Measurements from ENCODE around the gene INHBB.

The INHBB gene

DNA sequence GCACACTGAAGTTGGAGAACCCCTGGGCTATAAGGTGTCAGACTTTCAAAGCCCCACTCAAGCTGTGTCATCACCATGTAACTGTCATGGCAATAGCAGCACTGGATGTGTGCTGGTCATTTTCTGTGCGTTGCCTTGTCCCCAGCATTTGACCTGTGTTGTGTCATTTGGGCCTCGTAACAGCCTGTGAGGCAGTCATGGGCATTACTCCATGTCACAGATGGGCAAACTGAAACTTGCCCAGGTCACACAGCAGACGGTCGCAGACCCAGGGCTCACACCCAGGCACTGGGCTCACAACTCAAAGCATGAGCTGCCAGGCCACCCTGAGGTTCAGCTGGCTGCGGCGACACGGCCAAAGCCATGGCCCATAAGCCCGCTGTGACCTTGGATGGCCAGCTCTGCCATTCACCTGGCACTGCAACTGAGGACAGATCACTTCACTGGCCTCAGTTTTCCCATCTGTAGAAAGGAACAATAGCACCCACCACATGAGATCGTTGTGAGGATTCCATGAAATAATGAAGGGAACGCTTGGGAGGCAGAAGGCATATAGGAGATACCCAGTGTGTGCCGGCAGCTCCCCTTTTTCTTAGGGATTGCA is 36.7 kb downstream of the INHBB start:
- ChIA-PET CTCF (interaction anchor here (0.6 kb wide), 1 partner anchor 70 kb away, joined by 3 read pairs; no protein-coding TSS in a partner anchor), POLR2A (no interaction called here)
- DNase-seq (ENCODE audit: low read depth, low spot score) = no peak
- TF ChIP-seq, protein P1, sequence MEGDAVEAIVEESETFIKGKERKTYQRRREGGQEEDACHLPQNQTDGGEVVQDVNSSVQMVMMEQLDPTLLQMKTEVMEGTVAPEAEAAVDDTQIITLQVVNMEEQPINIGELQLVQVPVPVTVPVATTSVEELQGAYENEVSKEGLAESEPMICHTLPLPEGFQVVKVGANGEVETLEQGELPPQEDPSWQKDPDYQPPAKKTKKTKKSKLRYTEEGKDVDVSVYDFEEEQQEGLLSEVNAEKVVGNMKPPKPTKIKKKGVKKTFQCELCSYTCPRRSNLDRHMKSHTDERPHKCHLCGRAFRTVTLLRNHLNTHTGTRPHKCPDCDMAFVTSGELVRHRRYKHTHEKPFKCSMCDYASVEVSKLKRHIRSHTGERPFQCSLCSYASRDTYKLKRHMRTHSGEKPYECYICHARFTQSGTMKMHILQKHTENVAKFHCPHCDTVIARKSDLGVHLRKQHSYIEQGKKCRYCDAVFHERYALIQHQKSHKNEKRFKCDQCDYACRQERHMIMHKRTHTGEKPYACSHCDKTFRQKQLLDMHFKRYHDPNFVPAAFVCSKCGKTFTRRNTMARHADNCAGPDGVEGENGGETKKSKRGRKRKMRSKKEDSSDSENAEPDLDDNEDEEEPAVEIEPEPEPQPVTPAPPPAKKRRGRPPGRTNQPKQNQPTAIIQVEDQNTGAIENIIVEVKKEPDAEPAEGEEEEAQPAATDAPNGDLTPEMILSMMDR (IDR thresholded peaks at IDR 0.05; ENCODE audit: insufficient read depth, low read length, missing control alignments) = no peak
- H3K4me3 ChIP-seq (ENCODE audit: low read depth, low read length) = no peak overlapping the region

DNA sequence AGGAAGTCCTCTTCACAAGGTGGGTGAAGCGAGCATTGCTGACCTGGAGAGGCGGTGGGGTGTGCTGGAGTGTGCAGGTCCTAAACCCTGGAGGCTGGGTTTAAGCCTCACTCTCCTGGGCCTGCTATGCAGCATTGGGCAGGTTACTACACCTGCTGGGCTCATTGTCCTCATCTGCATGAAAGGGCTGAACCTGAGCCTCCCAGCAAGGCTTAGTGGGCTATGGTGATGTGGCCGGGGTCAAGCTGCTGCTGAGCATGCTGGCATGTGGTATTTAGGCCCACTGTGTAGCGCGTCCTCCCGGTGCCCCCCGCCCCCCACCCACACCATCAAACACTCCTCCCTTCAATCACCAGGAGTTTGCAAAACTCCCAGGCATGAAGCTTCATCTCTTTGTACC is 37.3 kb downstream of the INHBB start:
- POLR2A ChIA-PET = no interaction called here
- no peak overlapping the region for H3K4me3 ChIP-seq (ENCODE audit: low read depth, low read length)
- DNase-seq (ENCODE audit: low read depth, low spot score) = no peak
- TF ChIP-seq, protein P1 (IDR thresholded peaks at IDR 0.05; ENCODE audit: insufficient read depth, low read length, missing control alignments) = no peak
- CTCF ChIA-PET = interaction anchor here (1.4 kb wide), 1 partner anchor 287 kb away, joined by 4 read pairs; no protein-coding TSS in a partner anchor

DNA sequence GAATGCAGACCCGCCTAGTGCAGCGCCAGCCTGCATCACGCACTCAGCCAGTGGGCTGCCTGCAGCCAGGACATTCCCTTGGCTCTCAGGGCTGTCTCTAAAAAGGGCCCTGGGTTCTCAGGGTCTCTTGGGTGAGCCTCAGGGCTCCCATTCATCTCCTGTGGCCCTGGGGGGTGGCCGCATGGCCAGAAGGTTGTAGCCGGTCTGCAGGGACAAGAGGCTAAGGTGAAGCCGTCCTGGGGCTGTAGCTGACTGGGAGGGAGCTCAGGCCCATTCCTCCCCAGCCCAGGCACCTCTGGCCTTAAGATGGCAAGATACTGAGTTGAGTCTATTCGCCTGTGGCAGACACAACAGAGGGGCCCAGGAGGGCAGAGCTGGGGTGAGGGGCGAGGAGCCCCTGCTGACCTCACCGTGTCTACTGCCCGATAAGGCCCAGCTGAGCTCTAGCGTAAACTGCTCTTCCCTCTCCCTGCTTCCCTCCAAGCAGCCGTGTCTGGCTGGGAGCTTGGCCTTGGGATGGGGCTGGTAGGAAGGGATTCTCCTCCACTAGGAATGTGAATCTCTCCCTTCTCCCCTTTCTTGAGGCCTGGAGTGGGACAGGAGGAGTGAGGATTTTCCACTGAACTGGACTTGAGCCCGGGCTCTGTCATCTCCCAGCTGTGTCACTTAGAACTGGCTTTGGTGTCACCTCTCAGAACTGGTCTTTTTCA is 37.9 kb downstream of the INHBB start:
- ChIA-PET CTCF (interaction anchor here (0.7 to 1.4 kb wide), 2 partner anchors 25 to 286 kb away, joined by 3 to 4 read pairs; no protein-coding TSS in a partner anchor), POLR2A (no interaction called here)
- TF ChIP-seq, protein P1 (IDR thresholded peaks at IDR 0.05; ENCODE audit: insufficient read depth, low read length, missing control alignments) = no peak

DNA sequence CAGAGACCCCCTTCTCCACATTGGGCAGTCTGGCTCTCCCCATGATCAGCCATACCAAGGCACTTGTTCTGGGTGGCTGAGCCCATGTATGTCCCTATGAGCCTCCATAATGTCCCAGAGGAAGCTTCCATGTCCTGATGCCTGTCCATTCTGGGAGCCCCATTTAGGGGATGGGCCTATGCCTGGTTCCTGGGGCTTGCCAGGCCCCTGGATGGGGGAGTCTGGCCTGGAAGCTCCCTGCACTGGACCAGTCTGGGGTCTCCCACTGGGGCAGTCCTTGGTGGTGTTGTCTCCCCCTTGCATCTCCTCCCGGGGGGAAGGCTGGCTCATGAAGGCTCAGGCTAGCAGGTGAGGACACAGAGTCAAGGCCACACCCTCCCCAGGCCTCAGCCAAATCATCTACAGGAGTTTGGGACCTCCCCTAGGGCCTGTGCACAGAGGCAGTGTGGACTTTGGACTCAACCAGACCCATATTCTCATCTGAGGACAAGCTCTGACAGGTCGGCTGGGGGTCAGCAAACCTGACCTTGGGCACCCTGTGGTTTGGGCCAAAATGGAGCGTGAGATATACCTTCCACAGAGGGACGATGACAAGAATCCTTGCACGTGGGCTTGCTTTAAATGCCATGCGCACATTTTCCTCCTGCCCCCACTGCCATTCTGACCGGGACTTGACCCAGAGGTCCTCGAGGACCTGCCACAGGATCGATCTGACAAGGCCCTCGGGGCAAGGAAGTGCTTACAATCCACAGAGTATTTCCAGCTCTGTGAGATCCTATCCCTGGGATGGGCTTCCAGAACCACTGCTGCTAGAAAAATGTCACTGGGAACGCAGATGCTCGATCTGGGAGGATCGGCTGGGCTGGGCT is 38.8 kb downstream of the INHBB start:
- ChIA-PET CTCF (interaction anchor here (0.7 to 1.4 kb wide), 2 partner anchors 24 to 285 kb away, joined by 3 to 4 read pairs; no protein-coding TSS in a partner anchor), POLR2A (no interaction called here)
- no peak for DNase-seq (ENCODE audit: low read depth, low spot score)
- no peak overlapping the region for H3K4me3 ChIP-seq (ENCODE audit: low read depth, low read length)
- TF ChIP-seq, protein P1 (IDR thresholded peaks at IDR 0.05; ENCODE audit: insufficient read depth, low read length, missing control alignments) = no peak

More for the DNA sequence above, 37.9 kb downstream of the INHBB start:
- DNase-seq (ENCODE audit: low read depth, low spot score) = no peak
- no peak overlapping the region for H3K4me3 ChIP-seq (ENCODE audit: low read depth, low read length)

DNA sequence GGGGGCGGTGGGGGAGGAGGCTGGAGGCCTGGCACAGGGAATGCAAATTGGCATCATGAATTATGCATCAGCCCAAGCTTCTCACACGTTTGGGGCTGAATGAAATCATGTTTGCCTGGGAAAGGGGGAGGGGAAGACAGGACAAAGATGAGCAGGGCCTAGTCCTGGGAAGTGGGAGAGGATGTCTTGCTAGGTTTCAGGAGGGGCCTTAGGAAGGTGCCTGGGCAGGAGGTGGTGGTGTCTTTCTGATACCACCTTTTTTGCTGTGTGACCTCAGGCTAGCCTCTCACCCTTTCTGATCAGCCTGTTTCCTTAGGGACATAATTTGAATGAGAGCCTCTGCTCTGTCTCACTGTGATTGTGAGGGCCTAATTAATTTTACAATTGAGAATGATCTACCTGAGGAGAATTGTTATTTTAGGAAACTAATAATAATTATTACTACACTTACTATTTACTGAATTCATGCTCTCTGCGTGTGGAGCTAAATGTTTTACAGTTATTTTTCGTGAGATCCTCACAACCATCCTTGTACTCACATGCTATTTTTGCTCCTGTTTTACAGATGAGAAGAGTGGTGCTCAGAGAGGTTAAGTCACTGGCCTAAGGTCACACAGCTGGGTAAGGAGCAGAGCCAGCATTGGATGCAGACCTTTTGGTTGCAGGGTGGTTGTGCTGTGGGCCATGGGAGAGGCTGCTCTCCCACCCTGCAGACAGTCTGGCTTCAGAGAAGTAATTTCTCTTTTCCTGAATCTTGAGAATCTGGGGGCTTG is 39.6 kb downstream of the INHBB start:
- CTCF ChIA-PET = interaction anchor here (1.0 kb wide), 1 partner anchor 43 kb away, joined by 3 read pairs; no protein-coding TSS in a partner anchor
- DNase-seq (ENCODE audit: low read depth, low spot score) = no peak
- no peak overlapping the region for H3K4me3 ChIP-seq (ENCODE audit: low read depth, low read length)
- TF ChIP-seq, protein P1 (IDR thresholded peaks at IDR 0.05; ENCODE audit: insufficient read depth, low read length, missing control alignments) = no peak
- POLR2A ChIA-PET = no interaction called here

Data from AG04449 (cell line).